ENCODE data around the gene NWD2. TPM values are rescaled to one million over a fixed set of nuclear protein-coding genes. Genes with fewer than 3 reads are reported as not detected.

Gene NWD2
- total and polyA plus RNA-seq, 10 donors = 0.05 TPM; not detected in 9

DNA sequence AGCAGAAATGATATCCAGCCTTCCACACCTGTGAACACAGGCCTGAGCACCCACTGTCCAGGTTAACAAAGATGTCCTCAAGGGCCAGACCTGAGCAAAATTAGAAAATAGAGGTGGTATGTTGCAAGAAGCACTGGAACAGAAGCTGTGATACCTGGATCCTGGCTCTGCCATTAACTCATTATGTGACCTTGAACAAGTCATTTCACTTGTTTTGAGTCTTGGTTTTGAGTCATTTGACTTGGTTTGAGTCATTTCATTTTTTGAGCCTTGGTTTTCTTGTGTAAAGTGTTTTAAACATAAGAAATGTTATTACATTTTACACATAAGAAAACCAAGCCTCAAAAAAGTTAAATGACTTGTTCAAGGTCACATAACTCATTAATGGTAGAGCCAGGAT lies 2.9 kb upstream of the NWD2 start:
- intact Hi-C loops (cut with DNase I; ENCODE audit: low total_unique reads) = no loop called here

DNA sequence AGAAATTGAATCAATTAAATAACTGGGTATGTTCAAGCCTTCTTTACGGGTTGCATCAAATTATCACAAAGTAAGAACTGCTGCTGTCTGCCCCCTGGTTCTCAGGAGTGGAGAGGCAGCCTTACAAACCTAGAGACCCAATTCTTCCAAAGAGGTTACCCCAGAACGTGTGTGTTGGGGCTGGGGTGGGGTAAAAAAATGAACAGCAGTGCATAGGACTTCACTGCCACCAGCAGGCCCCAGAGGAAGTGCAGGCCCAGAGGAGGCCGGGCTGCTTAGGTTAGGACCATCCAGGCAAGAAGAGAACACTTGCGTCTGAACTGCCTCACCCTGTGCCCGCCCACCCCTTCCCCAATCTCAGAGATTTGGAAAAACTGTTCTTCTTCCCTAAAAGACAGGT lies 1.5 kb upstream of the NWD2 start:
- H3K4me1 ChIP-seq = peaks cover 0 to 17% (median 8%) of the 10 kb centered on the region in 6 donors
- DNase-seq = no peak
- no peak overlapping the region for H3K27ac ChIP-seq
- H3K9me3 ChIP-seq = no peaks in the 10 kb centered on the region
- H3K4me3 ChIP-seq = no peak overlapping the region
- H3K36me3 ChIP-seq = no peaks in the 10 kb centered on the region
- TF ChIP-seq POLR2A (IDR thresholded peaks at IDR 0.05) = no peak
- TF ChIP-seq POLR2AphosphoS5 (IDR thresholded peaks at IDR 0.05) = no peak
- TF ChIP-seq, protein P1, sequence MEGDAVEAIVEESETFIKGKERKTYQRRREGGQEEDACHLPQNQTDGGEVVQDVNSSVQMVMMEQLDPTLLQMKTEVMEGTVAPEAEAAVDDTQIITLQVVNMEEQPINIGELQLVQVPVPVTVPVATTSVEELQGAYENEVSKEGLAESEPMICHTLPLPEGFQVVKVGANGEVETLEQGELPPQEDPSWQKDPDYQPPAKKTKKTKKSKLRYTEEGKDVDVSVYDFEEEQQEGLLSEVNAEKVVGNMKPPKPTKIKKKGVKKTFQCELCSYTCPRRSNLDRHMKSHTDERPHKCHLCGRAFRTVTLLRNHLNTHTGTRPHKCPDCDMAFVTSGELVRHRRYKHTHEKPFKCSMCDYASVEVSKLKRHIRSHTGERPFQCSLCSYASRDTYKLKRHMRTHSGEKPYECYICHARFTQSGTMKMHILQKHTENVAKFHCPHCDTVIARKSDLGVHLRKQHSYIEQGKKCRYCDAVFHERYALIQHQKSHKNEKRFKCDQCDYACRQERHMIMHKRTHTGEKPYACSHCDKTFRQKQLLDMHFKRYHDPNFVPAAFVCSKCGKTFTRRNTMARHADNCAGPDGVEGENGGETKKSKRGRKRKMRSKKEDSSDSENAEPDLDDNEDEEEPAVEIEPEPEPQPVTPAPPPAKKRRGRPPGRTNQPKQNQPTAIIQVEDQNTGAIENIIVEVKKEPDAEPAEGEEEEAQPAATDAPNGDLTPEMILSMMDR (IDR thresholded peaks at IDR 0.05 in 8 of 11, conservative IDR thresholded peaks at IDR 0.05 in 3 of 11) = no peak
- peaks cover 0 to 77% (median 30%) of the 10 kb centered on the region in 7 donors for H3K27me3 ChIP-seq (replicated peaks in 1 of 7)
- intact Hi-C loops (cut with DNase I; ENCODE audit: low total_unique reads) = no loop called here
- WGBS, 5 donors = 32 to 38% (median 34%) methylated on average over 5 of the region's 5 CpGs

More for the DNA sequence above, 2.9 kb upstream of the NWD2 start:
- DNase-seq = no peak
- H3K27me3 ChIP-seq (replicated peaks in 1 of 7) = peaks cover 0 to 67% (median 30%) of the 10 kb centered on the region in 7 donors
- TF ChIP-seq, protein P1 (IDR thresholded peaks at IDR 0.05 in 8 of 11, conservative IDR thresholded peaks at IDR 0.05 in 3 of 11) = no peak
- TF ChIP-seq POLR2AphosphoS5 (IDR thresholded peaks at IDR 0.05) (no peak), POLR2A (IDR thresholded peaks at IDR 0.05) (no peak)
- H3K4me1 ChIP-seq = peaks cover 0 to 17% (median 8%) of the 10 kb centered on the region in 6 donors
- no peak overlapping the region for H3K27ac ChIP-seq
- no peaks in the 10 kb centered on the region for H3K36me3 ChIP-seq
- H3K4me3 ChIP-seq = no peak overlapping the region
- no peaks in the 10 kb centered on the region for H3K9me3 ChIP-seq

DNA sequence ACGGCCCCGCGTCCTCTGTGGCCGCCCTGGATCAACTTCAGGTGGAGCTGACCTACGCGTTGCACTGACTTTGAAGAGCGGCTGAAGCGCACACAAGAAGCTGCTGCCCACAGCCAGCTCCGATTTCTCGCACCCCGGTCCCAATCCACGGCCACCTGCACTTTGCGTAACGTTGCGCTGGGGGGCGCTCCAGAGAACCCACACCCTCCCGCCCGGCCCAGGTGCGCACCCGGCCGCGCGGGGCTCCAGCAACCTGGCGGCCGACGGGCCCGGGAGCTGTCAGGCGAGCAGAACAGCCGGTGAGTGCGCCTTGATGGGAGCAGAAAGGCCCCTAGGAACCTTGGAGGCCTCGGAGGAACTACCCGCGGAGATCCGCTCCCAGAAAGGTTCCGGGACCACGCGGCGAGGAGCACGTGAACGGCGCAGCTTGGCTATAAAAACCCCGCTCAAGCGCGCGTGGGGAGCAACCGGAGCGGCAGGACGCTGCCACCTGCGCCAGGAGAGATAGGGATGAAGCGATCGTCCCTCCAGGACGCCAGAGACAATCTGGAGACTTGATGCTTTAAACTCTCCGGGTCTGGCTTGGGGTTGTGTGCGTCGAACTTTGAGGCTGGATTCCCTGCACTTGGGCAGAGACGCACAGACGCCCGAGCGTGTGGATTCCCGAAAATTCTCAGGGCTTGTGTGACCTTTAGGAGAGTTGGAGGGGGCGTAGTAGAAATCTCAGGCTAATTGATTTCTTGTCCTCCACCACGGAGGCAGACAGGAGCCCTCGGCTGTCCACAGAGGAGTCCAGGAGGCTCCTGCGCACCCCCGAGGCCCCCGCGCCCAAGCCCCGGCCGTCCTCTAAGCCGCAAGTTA lies 591 bp upstream of the NWD2 start:
- TF ChIP-seq, protein P1 (IDR thresholded peaks at IDR 0.05 in 8 of 11, conservative IDR thresholded peaks at IDR 0.05 in 3 of 11) = no peak
- TF ChIP-seq POLR2AphosphoS5 (IDR thresholded peaks at IDR 0.05) (no peak), POLR2A (IDR thresholded peaks at IDR 0.05) (no peak)
- Histone ChIP-seq H3K27me3 (replicated peaks in 1 of 7) (peaks cover 0 to 86% (median 30%) of the 10 kb centered on the region in 7 donors), H3K27ac (no peak overlapping the region), H3K9me3 (no peaks in the 10 kb centered on the region), H3K36me3 (no peaks in the 10 kb centered on the region), H3K4me3 (peak overlapping the region in 1 of 8 donors; percentile 20), H3K4me1 (peaks cover 0 to 17% (median 8%) of the 10 kb centered on the region in 6 donors)
- no peak for DNase-seq
- 2 to 26% (median 5%) methylated on average over 8 to 70 of the region's 70 CpGs for WGBS, 5 donors
- intact Hi-C loops (cut with DNase I; ENCODE audit: low total_unique reads) = no loop called here

- H3K9me3 ChIP-seq = no peaks in the 10 kb centered on the region
- peaks cover 0 to 17% (median 8%) of the 10 kb centered on the region in 6 donors for H3K4me1 ChIP-seq
- no peaks in the 10 kb centered on the region for H3K36me3 ChIP-seq
- no peak overlapping the region for H3K27ac ChIP-seq
- no peak overlapping the region for H3K4me3 ChIP-seq
- H3K27me3 ChIP-seq (replicated peaks in 1 of 7) = peaks cover 0 to 93% (median 27%) of the 10 kb centered on the region in 7 donors
- intact Hi-C loops (cut with DNase I; ENCODE audit: low total_unique reads) = no loop called here
- 4 to 13% (median 9%) methylated on average over 23 of the region's 23 CpGs for WGBS, 5 donors
- TF ChIP-seq, protein P1 (IDR thresholded peaks at IDR 0.05 in 8 of 11, conservative IDR thresholded peaks at IDR 0.05 in 3 of 11) = no peak
- TF ChIP-seq POLR2A (IDR thresholded peaks at IDR 0.05) (no peak), POLR2AphosphoS5 (IDR thresholded peaks at IDR 0.05) (no peak)
- no peak for DNase-seq
Observed at GRCh38 chr4:37245391-37245954, 930 bp downstream of the NWD2 start.

Data from spleen (tissue), 11 donors.